HG03196 (cell line): ENCODE results near the gene C5orf63.
"Not testable (repeated sequence)": the region's sequence is repeated elsewhere in the genome, so short reads cannot be mapped to it uniquely, and the experiment has no call there.

Experiments
- ATAC-seq: cut with Tn5 transposase; IDR thresholded peaks from one replicate; pipeline ENCODE4 v1.9.1; 2021; ENCODE audit not compliant: unreplicated experiment

The C5orf63 gene

GRCh38 chr5:127010362-127010761 lies 62.9 kb downstream of the C5orf63 start:
- ATAC-seq: no peak

GRCh38 chr5:127009784-127010183 lies 63.5 kb downstream of the C5orf63 start:
- ATAC-seq: no peak

- ATAC-seq: no peak
These were observed 64.9 kb downstream of the C5orf63 start for GRCh38 chr5:127008300-127008975.

GRCh38 chr5:127007522-127007921 lies 65.8 kb downstream of the C5orf63 start:
- no peak for ATAC-seq

- no peak for ATAC-seq
These were observed 66.6 kb downstream of the C5orf63 start for GRCh38 chr5:127006744-127007143.

GRCh38 chr5:127005282-127005681 lies 68.0 kb downstream of the C5orf63 start:
- not testable (repeated sequence) for ATAC-seq

- no peak for ATAC-seq
These were observed 68.6 kb downstream of the C5orf63 start for GRCh38 chr5:127004721-127005120.

GRCh38 chr5:127003798-127004495 lies 69.4 kb downstream of the C5orf63 start:
- no peak for ATAC-seq

GRCh38 chr5:127002390-127002789 lies 70.9 kb downstream of the C5orf63 start:
- no peak for ATAC-seq

GRCh38 chr5:127001621-127002296 lies 71.5 kb downstream of the C5orf63 start:
- ATAC-seq: no peak
